HG03460 (cell line): ENCODE data around the gene STT3B.

ENCODE experiments used
- ATAC-seq: cut with Tn5 transposase; IDR thresholded peaks from one replicate; pipeline ENCODE4 v1.9.1; 2021; ENCODE audit not compliant: unreplicated experiment

Gene STT3B

GRCh38 chr3:31636694-31637442, 104.1 kb downstream of the STT3B start:
- ATAC-seq, result no peak

GRCh38 chr3:31639828-31640227, 107.1 kb downstream of the STT3B start:
- ATAC-seq, result no peak

- no peak for ATAC-seq
Measured at GRCh38 chr3:31645256-31645655, 112.5 kb downstream of the STT3B start.

GRCh38 chr3:31648286-31648968, 115.7 kb downstream of the STT3B start:
- ATAC-seq, result no peak

GRCh38 chr3:31652296-31652695, 119.6 kb downstream of the STT3B start:
- ATAC-seq, result no peak

GRCh38 chr3:31653464-31653863, 120.7 kb downstream of the STT3B start:
- ATAC-seq, result no peak

GRCh38 chr3:31654998-31655397, 122.3 kb downstream of the STT3B start:
- no peak for ATAC-seq

- ATAC-seq, result no peak
Measured at GRCh38 chr3:31659246-31659645, 126.5 kb downstream of the STT3B start.

GRCh38 chr3:31661286-31661685, 128.6 kb downstream of the STT3B start:
- ATAC-seq, result no peak

- no peak for ATAC-seq
Measured at GRCh38 chr3:31661993-31662670, 129.4 kb downstream of the STT3B start.

- ATAC-seq, result no peak
Measured at GRCh38 chr3:31664031-31664430, 131.3 kb downstream of the STT3B start.

- ATAC-seq, result no peak
Measured at GRCh38 chr3:31667582-31667981, 134.9 kb downstream of the STT3B start.

GRCh38 chr3:31668242-31668641, 135.5 kb downstream of the STT3B start:
- ATAC-seq, result no peak

- ATAC-seq, result no peak
Measured at GRCh38 chr3:31670136-31670535, 137.4 kb downstream of the STT3B start.

- no peak for ATAC-seq
Measured at GRCh38 chr3:31670722-31671121, 138.0 kb downstream of the STT3B start.

GRCh38 chr3:31671451-31671850, 138.7 kb downstream of the STT3B start:
- no peak for ATAC-seq

- ATAC-seq, result no peak
Measured at GRCh38 chr3:31671976-31672375, 139.3 kb downstream of the STT3B start.

- ATAC-seq, result no peak
Measured at GRCh38 chr3:31673950-31674349, 141.2 kb downstream of the STT3B start.

- ATAC-seq, result no peak
Measured at GRCh38 chr3:31676556-31676955, 143.8 kb downstream of the STT3B start.

- ATAC-seq, result no peak
Measured at GRCh38 chr3:31680072-31680870, 147.5 kb downstream of the STT3B start.
